ENCODE measurements around the gene PSTPIP1. TPM values are rescaled to one million over a fixed set of nuclear protein-coding genes. Genes with fewer than 3 reads are reported as not detected.

PSTPIP1 gene
- total and polyA plus RNA-seq, 9 of the 15 experiments (the other 6 are each of a cell fraction or from before 2014, with no cell fraction given), result not detected

GRCh38 chr15:77002436-77002835 lies 7.5 kb downstream of the PSTPIP1 start:
- WGBS (ENCODE audit: insufficient coverage, low coverage, missing lambda C conversion rate), result 1% methylated on average over 7 of the region's 7 CpGs
- in situ Hi-C loops (cut with MboI) (no loop called here), intact Hi-C loops (cut with micrococcal nuclease) (no loop called here)
- Histone ChIP-seq H3K36me3 (ENCODE audit: control insufficient read depth, insufficient read depth, low read length) (no peaks in the 10 kb centered on the region), H3K27ac (ENCODE audit: extremely low read depth, low read depth, low read length) (no peak overlapping the region), H3K9me3 (replicated peaks; ENCODE audit: control insufficient read depth, insufficient read depth, low read depth, low read length) (no peaks in the 10 kb centered on the region), H2AFZ (ENCODE audit: low read depth, low read length) (no peak overlapping the region), H3K27me3 (ENCODE audit: control insufficient read depth in 2 of 2, insufficient read depth in 2 of 2, low read length in 2 of 2) (peaks cover 24 to 68% of the 10 kb centered on the region in 2 experiments), H4K20me1 (replicated peaks; ENCODE audit: control insufficient read depth, insufficient read depth, low read length) (no peaks in the 10 kb centered on the region), H3K9ac (ENCODE audit: insufficient read depth in 1 of 2, low read depth in 2 of 2, low read length in 2 of 2) (no peak overlapping the region), H3K4me2 (ENCODE audit: insufficient read depth, low read length) (no peak overlapping the region), H3K4me3 (no peak overlapping the region), H3K4me1 (replicated peaks in 1 of 2; ENCODE audit: control insufficient read depth in 2 of 2, insufficient read depth in 2 of 2, low read length in 2 of 2) (no peaks in the 10 kb centered on the region), H3K9me1 (ENCODE audit: control insufficient read depth, insufficient read depth, low read length) (peaks cover 3% of the 10 kb centered on the region), H3K79me2 (ENCODE audit: control insufficient read depth, insufficient read depth, low read length) (no peaks in the 10 kb centered on the region)
- TF ChIP-seq ZNF140 (CRISPR knock-in tag; IDR thresholded peaks at IDR 0.05) (no peak), NFYB (IDR thresholded peaks at IDR 0.05; ENCODE audit: extremely low read depth, insufficient read length) (no peak), STAT5B (CRISPR knock-in tag; IDR thresholded peaks at IDR 0.05) (no peak), ZNF76 (CRISPR knock-in tag; IDR thresholded peaks at IDR 0.05; ENCODE audit: borderline replicate concordance) (no peak), RCOR1 (IDR thresholded peaks at IDR 0.05; ENCODE audit: borderline replicate concordance in 1 of 2, low read depth in 2 of 2, low read length in 2 of 2) (no peak), ELF1 (tag; IDR thresholded peaks at IDR 0.05) (no peak), DNMT1 (IDR thresholded peaks at IDR 0.05) (no peak), PHTF2 (CRISPR knock-in tag; IDR thresholded peaks at IDR 0.05) (no peak), SOX6 (IDR thresholded peaks at IDR 0.05) (no peak), THRA (IDR thresholded peaks at IDR 0.05) (no peak), BMI1 (IDR thresholded peaks at IDR 0.05; ENCODE audit: low read length) (no peak), SRSF1 (IDR thresholded peaks at IDR 0.05; ENCODE audit: low read depth, low read length) (no peak), NRF1 (conservative IDR thresholded peaks at IDR 0.05 in 1 of 2, IDR thresholded peaks at IDR 0.05 in 1 of 2) (no peak)
- TF ChIP-seq, protein P1, sequence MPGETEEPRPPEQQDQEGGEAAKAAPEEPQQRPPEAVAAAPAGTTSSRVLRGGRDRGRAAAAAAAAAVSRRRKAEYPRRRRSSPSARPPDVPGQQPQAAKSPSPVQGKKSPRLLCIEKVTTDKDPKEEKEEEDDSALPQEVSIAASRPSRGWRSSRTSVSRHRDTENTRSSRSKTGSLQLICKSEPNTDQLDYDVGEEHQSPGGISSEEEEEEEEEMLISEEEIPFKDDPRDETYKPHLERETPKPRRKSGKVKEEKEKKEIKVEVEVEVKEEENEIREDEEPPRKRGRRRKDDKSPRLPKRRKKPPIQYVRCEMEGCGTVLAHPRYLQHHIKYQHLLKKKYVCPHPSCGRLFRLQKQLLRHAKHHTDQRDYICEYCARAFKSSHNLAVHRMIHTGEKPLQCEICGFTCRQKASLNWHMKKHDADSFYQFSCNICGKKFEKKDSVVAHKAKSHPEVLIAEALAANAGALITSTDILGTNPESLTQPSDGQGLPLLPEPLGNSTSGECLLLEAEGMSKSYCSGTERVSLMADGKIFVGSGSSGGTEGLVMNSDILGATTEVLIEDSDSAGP (CRISPR knock-in tag; IDR thresholded peaks at IDR 0.05), result no peak
- no peak for FAIRE-seq
- no TSS peak for BruUV-seq (replicated peaks)
- ChIA-PET POLR2A (no interaction called here), CTCF (ENCODE audit: low intra/inter-chr PET ratio) (no interaction called here)
- ATAC-seq, result no peak
- no peak for DNase-seq (ENCODE audit: extremely low read depth in 1 of 4, low spot score in 3 of 4)

Data from K562 (cell line).